GM19328 (cell line): ENCODE measurements around the gene TSPAN16.
"Not testable (repeated sequence)": the region's sequence is repeated elsewhere in the genome, so short reads cannot be mapped to it uniquely, and the experiment has no call there.

ENCODE experiments used
- ATAC-seq: cut with Tn5 transposase; IDR thresholded peaks from one replicate; pipeline ENCODE4 v1.9.1; 2021; ENCODE audit warnings: mild to moderate bottlenecking, moderate library complexity; ENCODE audit not compliant: unreplicated experiment

Gene TSPAN16

DNA sequence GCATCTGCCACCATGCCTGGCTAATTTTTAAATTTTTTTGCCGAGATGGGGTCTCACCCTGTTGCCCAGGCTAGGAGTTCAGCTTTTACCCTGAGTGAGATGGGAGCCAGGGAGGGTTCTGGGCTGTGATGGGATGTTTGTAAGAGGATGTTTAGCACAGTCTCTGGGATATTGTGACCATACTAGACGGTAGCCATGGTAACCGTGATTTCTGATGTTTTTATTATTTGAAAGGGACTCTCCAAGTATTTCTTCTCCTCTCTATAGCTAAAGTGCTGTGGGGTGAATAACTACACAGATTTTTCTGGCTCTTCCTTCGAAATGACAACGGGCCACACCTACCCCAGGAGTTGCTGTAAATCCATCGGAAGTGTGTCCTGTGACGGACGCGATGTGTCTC, 10.4 kb downstream of the TSPAN16 start:
- no peak for ATAC-seq

DNA sequence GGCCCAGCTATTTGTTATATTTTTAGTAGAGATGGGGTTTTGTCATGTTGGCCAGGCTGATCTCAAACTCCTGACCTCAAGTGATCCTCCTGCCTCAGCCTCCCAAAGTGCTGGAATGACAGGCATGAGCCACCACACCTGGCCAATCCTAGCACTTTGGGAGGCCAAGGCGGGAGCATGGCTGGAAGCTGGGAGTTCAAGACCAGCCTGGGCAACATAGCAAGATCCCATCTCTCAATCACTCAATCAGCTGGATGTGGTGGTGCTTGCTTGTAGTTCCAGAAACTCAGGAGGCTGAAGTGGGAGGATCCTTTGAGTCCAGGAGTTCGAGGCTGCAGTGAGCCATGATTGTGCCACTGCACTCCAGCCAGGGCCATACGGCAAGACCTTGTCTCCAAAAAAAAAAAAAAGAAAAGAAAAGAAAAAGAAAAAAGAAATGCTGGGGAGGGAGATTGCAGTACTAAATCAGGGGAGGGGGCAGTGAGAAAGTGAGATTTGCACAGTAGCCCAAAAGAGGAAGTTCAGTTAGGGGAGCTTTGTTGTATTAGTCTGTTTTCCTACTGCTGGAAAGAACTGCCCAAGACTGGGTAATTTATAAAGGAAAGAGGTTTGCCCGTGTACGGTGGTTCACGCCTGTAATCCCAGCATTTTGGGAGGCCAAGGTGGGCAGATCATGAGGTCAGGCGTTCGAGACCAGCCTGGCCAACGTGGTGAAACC, 24.5 kb downstream of the TSPAN16 start:
- not testable (repeated sequence) for ATAC-seq

DNA sequence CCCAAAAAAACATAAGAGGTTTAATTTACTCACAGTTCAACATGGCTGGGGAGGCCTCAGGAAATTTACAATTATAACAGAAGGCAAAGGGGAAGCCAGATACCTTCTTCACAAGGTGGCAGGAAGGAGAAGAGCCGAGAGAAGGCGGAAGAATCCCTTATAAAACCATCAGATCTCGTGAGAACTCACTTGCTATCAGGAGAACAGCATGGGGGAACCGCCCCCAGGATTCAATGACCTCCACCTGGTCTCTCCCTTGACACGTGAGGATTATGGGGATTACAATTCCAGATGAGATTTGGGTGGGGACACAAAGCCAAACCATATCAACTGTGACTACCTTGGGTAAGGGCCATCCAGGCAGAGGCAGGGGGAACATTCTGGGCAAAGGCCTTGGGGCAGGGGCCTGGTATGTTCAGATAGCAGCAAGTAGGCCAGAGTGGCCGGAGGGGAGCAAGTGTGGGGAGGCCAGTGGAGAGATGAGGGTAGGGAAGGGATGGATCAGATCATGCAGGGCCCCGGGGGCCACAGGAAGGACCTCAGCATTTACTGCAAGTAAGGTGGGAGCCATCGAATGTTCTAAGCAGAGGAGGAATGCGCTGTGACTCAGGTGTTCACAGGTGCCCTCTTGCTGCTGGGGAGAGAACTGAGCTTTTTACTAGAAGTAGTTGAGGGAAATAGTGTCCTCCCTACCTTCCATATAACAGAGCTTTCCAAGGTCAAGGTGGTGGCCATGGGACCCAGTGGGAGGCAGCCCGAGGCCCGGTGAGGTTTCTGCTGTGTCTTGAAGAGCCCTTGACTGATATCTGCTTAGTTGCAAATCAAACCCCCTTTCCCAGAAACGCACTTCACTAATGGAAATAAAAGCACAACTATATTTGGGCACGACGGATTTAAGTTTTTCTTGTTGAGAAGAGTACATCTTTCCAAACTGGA, 25.5 kb downstream of the TSPAN16 start:
- no peak for ATAC-seq

DNA sequence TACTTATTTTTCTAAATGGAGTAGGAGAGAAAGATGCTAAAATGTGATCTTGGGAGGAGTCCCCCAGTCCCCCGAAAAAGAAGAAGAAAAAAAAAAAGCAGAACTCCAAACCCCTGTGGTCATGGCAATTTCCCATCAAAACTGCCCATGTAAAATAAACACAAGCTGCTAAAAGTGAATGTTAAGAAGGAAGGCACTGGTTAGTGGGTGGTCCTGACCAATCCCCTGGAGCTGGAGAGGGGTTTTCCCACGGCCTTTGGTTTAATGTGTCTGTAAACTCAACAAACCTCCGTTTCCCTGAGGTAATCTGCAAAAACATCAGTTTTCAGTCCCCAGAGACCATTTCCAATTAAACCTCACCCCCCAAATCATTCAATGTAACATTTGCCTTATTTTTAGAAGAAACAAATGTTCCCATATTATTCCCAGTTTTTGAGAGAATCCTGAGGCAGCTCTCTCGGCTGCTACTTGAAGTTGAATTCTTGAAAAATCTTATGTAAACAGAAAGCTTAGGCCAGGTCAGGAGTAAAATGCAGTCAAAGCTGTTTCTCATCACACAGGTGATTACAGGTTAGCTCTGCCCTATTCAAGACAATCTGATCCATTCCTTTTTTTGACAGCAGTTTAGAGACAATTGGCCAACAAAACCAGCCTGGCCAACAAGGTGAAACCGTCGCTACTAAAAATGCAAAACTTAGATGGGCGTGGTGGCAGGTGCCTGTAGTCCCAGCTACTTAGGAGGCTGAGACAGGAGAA, 26.5 kb downstream of the TSPAN16 start:
- ATAC-seq = no peak

DNA sequence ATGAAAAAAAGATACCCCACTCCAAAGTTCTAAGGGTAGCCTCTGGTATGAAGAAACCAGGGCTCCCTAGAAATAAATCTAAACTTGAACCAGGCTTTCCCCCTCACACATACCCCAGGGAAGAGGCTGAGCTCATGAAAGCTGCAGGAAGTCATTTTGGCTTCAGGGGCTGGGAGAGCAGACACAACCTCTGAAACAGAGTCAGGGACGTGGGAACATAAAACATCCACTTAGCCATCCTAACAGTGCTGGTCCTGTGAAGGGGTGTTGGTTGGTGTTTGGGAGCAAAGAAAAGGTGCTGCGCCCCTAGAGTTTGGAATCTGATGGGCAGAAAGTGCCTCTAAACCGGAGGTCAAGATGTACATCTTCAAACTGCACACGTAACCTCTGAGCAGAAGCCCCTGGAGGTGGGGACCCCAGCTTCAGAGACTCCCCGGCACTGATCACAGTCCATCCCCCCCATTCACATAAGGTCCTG, 27.7 kb downstream of the TSPAN16 start:
- no peak for ATAC-seq

DNA sequence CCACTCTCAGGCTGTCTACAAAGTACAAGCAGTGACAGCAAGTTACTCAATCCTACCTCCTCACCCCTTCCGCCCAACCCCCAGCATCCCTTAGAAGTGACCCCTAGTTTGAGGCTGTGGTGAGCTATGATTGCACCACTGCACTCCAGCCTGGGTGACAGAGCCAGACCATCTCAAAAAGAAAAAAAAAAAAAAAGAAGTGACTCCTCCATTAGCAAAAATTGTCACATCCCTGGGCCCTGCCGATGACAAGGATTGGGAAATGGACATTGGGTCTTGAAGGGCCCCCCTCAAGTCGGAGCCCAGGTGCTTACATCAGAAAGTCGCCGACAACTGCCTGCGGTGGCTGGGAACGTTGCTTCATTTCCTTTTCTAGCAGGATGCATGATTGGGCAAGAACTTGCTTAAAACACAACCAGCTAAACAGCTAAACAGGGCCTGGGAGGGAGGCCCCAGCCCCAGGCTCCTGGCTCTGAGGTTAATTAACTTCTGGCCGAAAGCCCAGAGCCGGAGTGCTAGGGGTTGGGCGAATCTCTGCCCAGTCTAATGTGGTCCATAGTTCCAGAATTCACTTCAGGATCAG, 28.2 kb downstream of the TSPAN16 start:
- no peak for ATAC-seq

DNA sequence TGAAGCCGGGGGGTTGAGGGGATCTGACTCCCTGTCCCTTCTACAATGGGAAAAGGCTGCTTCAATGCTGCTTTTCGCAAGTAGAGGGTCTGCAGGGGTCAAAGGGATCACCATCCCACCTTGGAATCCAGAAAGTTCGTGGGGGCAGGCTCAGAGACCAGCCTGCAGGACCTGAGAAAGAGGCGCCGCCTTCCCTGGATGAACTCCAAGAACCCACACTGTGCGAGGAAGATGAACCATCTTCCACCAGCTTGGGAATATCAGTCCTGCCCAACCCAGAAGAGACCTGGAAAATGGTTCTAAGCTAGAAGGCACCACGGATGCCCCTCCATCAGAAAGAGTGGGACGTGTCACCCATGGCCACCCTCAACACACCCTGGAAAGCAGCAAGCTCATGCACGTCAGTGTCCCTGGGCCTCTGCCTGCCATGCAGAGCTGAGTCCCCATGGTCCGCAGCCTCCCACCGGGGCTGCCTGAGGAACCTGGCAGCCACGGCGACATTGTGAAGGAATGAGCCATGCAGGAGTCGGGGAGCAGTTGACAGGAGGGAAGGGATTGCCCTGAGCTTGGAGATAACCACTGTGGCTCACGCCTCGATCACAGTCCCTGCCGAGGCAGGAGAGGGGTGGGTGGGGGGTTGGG, 28.9 kb downstream of the TSPAN16 start:
- ATAC-seq = no peak

DNA sequence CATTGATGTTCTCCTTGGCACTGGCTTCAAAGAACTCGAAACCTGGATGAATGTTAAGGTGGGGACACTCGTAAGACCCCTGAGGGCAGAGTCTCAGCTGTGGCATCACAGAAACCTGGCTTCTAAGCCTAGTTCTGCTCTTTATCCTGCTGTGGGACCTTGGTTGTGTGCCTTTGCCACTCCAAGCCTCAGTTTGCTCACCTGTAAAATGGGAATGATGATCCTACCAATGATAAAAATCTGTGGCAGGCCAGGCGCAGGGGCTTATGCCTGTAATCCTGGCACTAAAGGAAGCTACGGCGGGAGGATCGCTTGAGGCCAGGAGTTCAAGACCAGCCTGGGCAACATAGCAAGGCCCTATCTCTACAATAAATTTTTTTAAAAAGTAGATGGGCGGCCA, 29.6 kb downstream of the TSPAN16 start:
- no peak for ATAC-seq

DNA sequence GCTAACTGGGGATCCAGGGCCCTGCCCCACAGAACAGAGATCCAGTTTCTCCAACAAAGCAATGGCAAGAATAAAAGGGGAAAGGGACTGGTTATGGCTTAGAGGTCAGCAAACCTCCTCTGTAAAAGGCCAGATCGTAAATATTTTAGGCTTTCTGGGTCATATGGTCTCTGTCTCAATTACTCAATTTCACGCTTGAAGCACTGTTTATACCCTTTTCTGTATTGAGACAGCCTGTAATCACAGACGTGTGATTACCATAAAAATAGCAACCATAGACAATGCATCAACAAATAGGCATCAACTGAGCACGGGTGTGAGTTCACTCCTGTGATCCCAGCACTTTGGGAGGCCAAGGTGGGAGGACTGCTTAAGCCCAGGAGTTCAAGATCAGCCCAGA, 34.2 kb downstream of the TSPAN16 start:
- no peak for ATAC-seq

DNA sequence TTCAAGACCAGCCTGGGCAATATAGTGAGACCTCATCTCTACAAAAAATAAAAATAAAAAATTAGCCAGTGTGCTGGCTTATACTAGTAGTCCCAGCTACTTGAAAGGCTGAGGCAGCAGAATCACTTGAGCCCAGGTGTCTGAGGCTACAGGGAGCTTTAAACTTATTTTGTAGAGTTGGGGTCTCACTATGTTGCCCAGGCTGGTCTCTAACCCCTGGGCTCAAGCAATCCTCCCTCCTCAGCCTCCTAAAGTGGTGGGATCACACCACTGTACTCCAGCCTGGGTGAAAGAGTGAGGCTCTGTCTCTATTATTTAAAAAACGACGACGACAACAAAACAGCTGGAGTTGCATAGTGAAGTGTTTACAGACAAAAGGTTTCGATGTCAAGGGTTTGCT, 35.5 kb downstream of the TSPAN16 start:
- ATAC-seq = no peak

DNA sequence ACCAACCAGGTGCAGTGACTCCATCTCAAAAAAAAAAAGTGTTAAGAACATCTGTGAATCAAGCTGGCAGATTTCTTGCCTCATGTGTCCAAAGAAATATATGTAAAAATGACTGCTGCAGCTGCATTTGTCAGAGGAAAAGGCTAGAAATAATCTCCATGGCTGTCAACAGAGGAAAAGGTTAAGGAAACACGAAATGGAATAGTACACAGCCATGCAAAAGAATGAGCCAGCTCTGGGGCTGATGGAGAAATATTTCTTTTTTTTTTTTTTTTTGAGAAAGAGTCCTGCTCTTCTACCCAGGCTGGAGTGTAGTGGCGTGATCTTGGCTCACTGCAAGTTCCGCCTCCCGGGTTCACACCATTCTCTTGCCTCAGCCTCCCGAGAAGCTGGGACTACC, 36.9 kb downstream of the TSPAN16 start:
- ATAC-seq = no peak

DNA sequence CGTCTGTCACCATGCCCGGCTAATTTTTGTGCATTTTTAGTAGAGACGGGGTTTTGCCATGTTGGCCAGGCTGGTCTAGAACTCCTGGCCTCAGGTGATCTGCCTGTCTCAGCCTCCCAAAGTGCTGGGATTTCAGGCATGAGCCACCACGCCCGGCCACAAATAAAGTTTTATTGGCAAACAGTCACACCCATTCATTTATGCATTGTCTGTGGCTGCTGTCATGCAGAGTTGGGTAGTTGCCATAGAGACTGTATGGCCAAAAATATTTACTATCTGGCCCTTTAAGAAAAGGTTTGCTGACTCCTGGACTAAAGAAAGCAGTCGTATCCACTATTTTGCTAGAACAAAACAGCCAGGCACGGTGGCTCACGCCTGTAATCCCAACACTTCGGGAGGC, 37.9 kb downstream of the TSPAN16 start:
- not testable (repeated sequence) for ATAC-seq

DNA sequence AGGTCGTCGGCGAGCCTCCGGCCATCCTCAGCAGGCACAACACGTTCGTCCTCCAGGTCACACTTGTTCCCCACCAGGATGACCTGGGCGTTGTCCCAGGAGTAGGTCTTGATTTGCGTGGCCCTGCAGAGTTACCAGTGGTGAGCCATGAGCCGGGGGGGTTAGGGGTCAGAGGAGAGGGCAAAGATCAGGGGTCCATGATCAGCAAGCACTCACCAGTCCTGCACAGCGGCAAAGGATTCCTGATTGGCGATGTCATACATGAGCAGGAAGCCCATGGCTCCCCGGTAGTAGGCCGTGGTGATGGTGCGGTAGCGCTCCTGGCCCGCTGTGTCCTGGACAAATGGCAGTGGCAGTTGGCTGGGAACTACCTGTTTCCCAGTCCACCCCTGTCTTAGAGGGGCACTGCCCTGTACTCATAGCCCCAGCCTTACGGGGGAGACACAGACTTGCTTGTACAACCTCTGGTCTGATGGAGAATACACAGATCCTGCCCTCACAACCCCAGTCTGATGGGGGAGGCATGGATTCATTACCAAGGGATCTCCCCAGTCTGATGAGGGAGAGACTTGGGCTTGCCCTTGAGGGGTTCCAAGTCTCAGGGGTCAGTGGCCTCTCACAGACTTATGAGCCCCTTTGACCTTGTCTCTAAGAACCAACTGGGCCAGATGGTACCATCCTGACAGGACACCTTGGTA, 39.6 kb downstream of the TSPAN16 start:
- ATAC-seq = no peak

DNA sequence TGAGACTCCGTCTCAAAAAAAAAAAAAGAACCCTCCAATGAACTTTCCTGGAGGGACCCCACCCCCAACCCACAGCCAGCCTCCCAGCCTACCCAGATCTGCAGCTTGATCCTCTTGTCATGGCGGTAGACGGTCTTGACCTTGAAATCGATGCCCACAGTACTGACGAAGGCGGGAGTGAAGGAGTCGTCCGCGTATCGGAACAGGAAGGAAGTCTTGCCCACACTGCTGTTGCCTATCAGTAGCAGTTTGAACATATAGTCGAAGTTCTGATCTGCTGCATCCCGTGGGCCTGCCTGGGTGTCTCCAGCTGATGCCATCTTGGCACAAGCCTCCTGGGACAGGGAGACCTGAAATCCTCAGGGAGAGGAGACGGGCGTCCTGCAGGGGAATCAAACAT, 41.1 kb downstream of the TSPAN16 start:
- ATAC-seq = no peak

DNA sequence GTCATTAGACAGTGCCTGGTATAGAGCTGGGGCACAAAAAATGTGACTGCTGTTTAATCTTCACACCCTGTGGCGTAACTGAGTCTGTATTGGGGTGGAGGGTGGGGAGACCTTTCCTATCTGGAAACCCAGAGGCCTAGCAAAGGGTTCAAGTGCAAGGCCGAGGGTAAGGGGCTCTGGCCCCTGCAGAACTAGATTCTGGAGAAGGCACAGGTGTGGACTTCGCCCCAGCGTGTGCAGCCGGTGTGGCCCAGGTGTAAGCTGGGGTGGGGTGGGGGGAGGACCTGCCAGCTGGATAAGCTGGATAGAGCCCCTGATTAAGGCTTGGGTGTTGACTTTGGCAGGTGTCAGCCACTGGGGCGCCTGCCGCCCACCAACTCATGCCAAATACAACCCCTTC, 42.2 kb downstream of the TSPAN16 start:
- no peak for ATAC-seq

DNA sequence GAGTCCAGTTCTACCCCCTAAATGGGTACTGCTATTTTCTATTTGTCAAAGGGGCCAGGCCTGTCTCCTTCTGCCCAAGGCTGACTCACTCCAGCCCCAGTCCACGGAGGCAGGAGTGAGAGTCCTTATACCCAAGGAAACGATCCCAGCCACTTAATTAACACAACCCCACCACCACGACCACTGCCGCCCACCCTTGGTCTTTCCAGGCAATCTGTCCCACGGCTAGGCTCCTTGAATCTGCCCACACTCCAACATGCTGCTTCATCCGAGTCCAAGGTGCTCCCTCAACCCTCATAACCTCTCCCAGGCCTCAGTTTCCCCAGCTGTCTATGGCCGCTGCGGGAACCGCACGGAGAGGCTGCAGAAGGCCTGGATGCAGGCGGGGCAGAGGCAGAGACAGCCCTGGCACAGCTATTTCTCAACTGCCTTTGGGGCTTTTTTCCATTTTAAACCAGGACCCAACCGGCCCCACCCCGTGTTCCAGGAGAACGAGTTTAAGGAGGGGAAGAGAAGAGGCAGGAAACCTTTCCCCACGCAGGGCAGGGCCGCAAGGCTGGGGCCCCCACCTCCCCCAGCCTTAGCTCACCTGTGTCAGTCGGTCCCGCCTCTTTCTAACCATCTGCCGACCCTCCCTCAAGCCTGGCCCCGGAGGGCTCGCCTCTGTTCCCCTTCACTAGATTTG, 42.8 kb downstream of the TSPAN16 start:
- no peak for ATAC-seq

DNA sequence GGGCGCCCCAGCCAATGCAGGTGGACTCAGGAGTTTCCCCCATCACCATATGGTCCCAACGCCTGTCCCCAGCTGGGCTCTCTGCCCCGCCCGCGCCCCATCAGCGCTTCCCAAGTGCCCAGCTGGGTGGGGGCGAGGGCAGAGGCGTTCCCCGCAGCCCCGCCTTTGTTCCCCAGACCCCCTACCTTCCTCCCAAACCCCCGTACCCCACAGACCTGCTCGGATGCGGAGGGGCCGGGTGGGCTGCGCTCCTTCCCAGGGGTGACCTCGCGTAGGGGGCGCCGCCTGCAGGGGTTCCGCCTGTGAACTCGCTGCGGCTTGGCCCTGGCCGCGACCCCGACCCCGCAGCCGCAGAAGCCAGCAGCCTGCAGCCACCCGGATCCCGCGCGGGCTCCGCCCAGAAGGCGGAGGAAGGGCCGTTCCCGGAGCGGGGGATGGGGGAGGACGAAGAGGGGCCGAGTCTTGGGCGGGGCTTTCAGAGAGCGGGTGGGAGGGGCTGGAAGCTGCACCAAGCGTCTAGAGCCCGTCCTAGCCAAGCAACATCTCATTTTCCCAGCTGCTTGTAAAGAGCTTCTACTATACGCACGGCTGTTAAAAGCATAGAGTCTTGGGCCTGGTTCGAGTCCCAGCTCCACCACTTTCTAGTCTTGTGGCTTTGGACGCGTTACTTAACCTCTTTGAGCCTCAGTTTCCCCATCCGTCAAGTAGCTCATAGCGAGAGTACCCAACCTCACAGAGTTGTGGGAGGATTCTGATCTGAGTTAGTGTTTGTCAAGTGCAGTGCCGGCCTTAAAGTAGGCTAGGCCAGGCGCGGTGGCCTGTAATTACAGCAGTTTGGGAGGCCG, 43.5 kb downstream of the TSPAN16 start, which contains the start of gene RAB3D:
RAB3D (minus strand) TSS at position 404 of the 845 bp plus-strand sequence. CDS start 2,258 bp downstream, outside the sequence.
- peak; percentile 59 for ATAC-seq

DNA sequence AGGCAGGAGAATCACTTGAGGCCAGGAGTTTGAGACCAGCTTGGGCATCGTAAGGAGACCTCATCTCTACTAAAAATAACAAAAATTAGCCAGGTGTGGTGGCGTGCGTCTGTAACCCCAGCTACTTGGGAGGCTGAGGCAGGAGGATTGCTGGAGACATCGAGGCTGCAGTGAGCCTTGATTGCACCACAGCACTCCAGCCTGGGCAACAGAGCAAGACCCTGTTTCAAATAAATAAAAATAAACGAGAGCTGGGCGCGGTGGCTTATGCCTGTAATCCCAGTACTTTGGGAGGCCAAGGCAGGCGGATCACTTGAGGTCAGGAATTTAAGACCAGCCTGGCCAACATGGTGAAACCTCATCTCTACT, 44.1 kb downstream of the TSPAN16 start:
- not testable (repeated sequence) for ATAC-seq
